Prostate gland (tissue), 2 donors: Measurements from ENCODE around the gene SHISA7.

Source experiments
- CTCF ChIP-seq, 4 experiments: fragments of 200-600 bp in 2 of 4; fragments of 450-650 bp in 2 of 4; sonication (generic) in 2 of 4; IDR thresholded peaks; 1 replicate in 3 of 4; 2 replicates in 1 of 4; pipeline ENCODE4 v1.5.1; 2016 to 2019; ENCODE audit warnings: antibody characterized with exemption in 4 of 4, mild to moderate bottlenecking in 2 of 4, moderate library complexity in 2 of 4
- POLR2A ChIP-seq: fragments of 450-650 bp; IDR thresholded peaks from one replicate; pipeline ENCODE4 v1.6.1; 2016; ENCODE audit warnings: antibody characterized with exemption, mild to moderate bottlenecking
- POLR2AphosphoS5 ChIP-seq: sonication (generic); formaldehyde crosslinking; IDR thresholded peaks from one replicate; pipeline ENCODE4 v1.6.1; 2017; ENCODE audit warnings: antibody characterized with exemption

GRCh38 chr19:55434356-55434919, 8.7 kb downstream of the SHISA7 start:
- TF ChIP-seq CTCF (IDR thresholded peaks at IDR 0.05) (no peak), POLR2A (no peak), POLR2AphosphoS5 (no peak)
